ENCODE measurements around the gene MBL2.

The MBL2 gene

DNA sequence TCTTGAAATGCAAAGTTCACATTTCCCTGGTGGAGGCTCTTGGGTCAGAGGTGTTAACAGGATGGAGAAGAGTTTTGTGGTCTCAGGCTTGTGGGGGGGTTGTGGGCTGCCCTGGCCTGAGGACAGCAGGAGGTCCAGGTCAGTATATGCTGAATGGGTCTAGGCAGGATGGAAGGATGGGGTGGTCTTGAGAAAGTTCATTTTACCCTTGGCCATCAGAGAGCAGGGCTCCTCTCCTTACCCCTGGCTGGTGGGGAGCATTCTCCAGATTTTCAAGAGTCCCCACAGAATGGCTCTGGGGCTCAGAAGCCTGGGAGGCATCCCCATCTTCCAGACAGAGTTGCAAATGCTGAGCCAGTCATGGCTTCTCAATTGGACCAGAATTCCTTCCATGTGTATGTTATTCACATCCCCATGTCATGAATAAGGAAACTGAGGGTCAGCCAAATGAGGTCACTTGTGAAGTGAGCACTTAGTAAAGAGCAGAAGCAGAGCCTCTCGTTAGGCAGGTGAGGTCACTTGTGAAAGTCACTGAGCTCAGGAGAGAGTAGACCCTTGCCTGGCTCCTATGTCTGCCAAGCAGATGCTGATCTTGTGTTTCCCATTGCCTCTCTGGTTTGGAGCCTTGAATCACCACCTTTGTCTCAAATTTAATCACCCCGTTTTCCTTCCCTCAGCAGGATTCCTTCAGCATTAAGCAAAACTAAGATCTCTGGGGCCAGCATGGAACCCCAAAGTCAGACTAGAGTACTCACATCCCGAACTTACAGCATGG lies 33.0 kb downstream of the MBL2 start:
- DNase-seq, result no peak

- DNase-seq, result no peak
These were observed 33.6 kb downstream of the MBL2 start for GRCh38 chr10:52738951-52739350.

DNA sequence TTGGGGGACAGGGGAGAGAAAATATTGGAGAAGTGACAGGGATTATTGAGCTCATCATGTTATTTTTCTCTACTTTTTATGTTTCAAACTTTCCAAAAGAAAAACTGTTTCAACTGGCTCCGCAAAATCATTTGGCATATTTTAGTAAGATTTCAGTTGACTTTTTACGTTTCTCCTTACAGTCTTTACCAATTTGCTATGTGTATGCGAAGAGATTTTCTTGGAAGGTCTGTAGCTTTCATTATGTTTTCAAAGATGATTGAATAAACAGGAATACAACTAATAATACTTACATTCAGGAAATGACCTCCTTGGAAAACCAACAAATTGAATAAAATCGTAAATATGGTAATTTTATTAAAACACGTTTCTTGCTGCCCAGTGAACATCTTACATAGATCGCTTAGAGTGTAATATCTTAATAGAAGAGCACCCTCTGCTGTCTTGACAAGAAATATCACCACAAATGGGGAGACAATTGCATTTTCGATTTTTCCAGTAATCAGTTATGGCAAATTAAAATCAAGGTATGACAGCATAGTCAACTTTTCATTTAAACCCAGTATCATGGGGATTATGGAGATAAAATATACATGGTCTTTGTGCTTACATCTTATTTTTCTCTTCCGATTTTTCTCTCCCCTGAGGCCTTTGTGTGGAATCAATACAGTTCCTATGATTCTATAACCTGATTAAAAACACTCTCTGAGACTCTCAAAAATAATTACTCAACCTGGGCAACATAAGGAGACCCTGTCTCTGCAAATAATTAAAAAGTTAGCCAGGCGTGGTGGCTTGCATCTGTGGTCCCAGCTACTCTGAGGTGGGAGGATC lies 43.1 kb downstream of the MBL2 start:
- DNase-seq, result no peak

- no peak for DNase-seq
These were observed 52.6 kb downstream of the MBL2 start for GRCh38 chr10:52720018-52720417.

Measured in right hindlimb (tissue), 1 donor.